ENCODE data around the gene DDX31.

- TF ChIP-seq JUND (IDR thresholded peaks at IDR 0.05) (no peak), EZH2phosphoT487 (IDR thresholded peaks at IDR 0.05; ENCODE audit: borderline replicate concordance) (no peak), TCF7L2 (IDR thresholded peaks at IDR 0.05; ENCODE audit: borderline replicate concordance, extremely low read depth, insufficient read depth, insufficient read length) (no peak), CTCF (IDR thresholded peaks at IDR 0.05 in 2 of 3, conservative IDR thresholded peaks at IDR 0.05 in 1 of 3; ENCODE audit: borderline replicate concordance in 1 of 3, insufficient read depth in 1 of 3, low read depth in 2 of 3, low read length in 2 of 3) (no peak), SRF (IDR thresholded peaks at IDR 0.05; ENCODE audit: low read depth) (no peak), EGR1 (IDR thresholded peaks at IDR 0.05; ENCODE audit: low read depth) (no peak)
These were observed 32.5 kb upstream of the DDX31 start for GRCh38 chr9:132702254-132702653.
